Measurements from ENCODE around the gene CADM1. TPM values are rescaled to one million over a fixed set of nuclear protein-coding genes. Genes with fewer than 3 reads are reported as not detected.

Gene CADM1
- total and polyA plus RNA-seq, 4 experiments from 2014 or later: 2.8 to 5.6 (median 3.3) TPM

GRCh38 chr11:115446214-115446613 lies 58.0 kb downstream of the CADM1 start:
- Mint-ChIP-seq H3K4me1 (no peaks in the 10 kb centered on the region), H3K4me3 (no peak overlapping the region), H3K9me3 (peaks cover 0 to 45% (median 32%) of the 10 kb centered on the region in 8 donors), H3K36me3 (peaks cover 0 to 3% of the 10 kb centered on the region in 2 donors), H3K27ac (no peak overlapping the region), H3K27me3 (peaks cover 0 to 1% of the 10 kb centered on the region in 2 donors)
- Histone ChIP-seq H3K36me3 (ENCODE audit: insufficient read depth, low read length) (no peaks in the 10 kb centered on the region), H3K27me3 (ENCODE audit: insufficient read depth, low read length) (no peaks in the 10 kb centered on the region), H3K9me3 (ENCODE audit: control insufficient read depth in 1 of 2, low read length in 2 of 2) (peaks cover 0 to 12% of the 10 kb centered on the region in 2 donors), H3K4me3 (ENCODE audit: low read length in 2 of 2) (no peak overlapping the region), H3K27ac (ENCODE audit: low read depth, low read length) (no peak overlapping the region), H3K4me1 (ENCODE audit: insufficient read depth, low read length) (no peaks in the 10 kb centered on the region)
- ChIA-PET CTCF (ENCODE audit: partially characterized antibody) (no interaction called here), POLR2A (ENCODE audit: partially characterized antibody) (no interaction called here)
- no peak for DNase-seq
- intact Hi-C loops (cut with micrococcal nuclease): no loop called here

- no peak overlapping the region for H3K4me3 ChIP-seq (ENCODE audit: low read length in 2 of 2)
- no peaks in the 10 kb centered on the region for H3K4me1 Mint-ChIP-seq
- POLR2A ChIA-PET (ENCODE audit: partially characterized antibody): no interaction called here
- H3K27me3 ChIP-seq (ENCODE audit: insufficient read depth, low read length): no peaks in the 10 kb centered on the region
- no peaks in the 10 kb centered on the region for H3K36me3 ChIP-seq (ENCODE audit: insufficient read depth, low read length)
- DNase-seq: no peak
- CTCF ChIA-PET (ENCODE audit: partially characterized antibody): no interaction called here
- intact Hi-C loops (cut with micrococcal nuclease): no loop called here
- no peak overlapping the region for H3K4me3 Mint-ChIP-seq
- H3K9me3 Mint-ChIP-seq: peaks cover 0 to 45% (median 29%) of the 10 kb centered on the region in 8 donors
- H3K27me3 Mint-ChIP-seq: peaks cover 0 to 1% of the 10 kb centered on the region in 2 donors
- H3K4me1 ChIP-seq (ENCODE audit: insufficient read depth, low read length): no peaks in the 10 kb centered on the region
- H3K9me3 ChIP-seq (ENCODE audit: control insufficient read depth in 1 of 2, low read length in 2 of 2): peaks cover 0 to 12% of the 10 kb centered on the region in 2 donors
- H3K27ac ChIP-seq (ENCODE audit: low read depth, low read length): no peak overlapping the region
- peaks cover 0 to 3% of the 10 kb centered on the region in 2 donors for H3K36me3 Mint-ChIP-seq
- H3K27ac Mint-ChIP-seq: peak overlapping the region in 1 of 7 donors; percentile 38
Measured at GRCh38 chr11:115444542-115444941, 59.7 kb downstream of the CADM1 start.

GRCh38 chr11:115439969-115440540 lies 64.2 kb downstream of the CADM1 start:
- H3K27ac Mint-ChIP-seq: no peak overlapping the region
- no peaks in the 10 kb centered on the region for H3K4me1 Mint-ChIP-seq
- intact Hi-C loops (cut with micrococcal nuclease): no loop called here
- Histone ChIP-seq H3K4me1 (ENCODE audit: insufficient read depth, low read length) (no peaks in the 10 kb centered on the region), H3K4me3 (ENCODE audit: low read length in 2 of 2) (no peak overlapping the region), H3K27me3 (ENCODE audit: insufficient read depth, low read length) (no peaks in the 10 kb centered on the region), H3K36me3 (ENCODE audit: insufficient read depth, low read length) (no peaks in the 10 kb centered on the region), H3K9me3 (ENCODE audit: control insufficient read depth in 1 of 2, low read length in 2 of 2) (no peaks in the 10 kb centered on the region), H3K27ac (ENCODE audit: low read depth, low read length) (no peak overlapping the region)
- ChIA-PET CTCF (ENCODE audit: partially characterized antibody) (no interaction called here), POLR2A (ENCODE audit: partially characterized antibody) (no interaction called here)
- H3K36me3 Mint-ChIP-seq: no peaks in the 10 kb centered on the region
- no peak for DNase-seq
- H3K4me3 Mint-ChIP-seq: no peak overlapping the region
- peaks cover 0 to 8% (median 2%) of the 10 kb centered on the region in 8 donors for H3K9me3 Mint-ChIP-seq
- no peaks in the 10 kb centered on the region for H3K27me3 Mint-ChIP-seq

- Histone ChIP-seq H3K27me3 (ENCODE audit: insufficient read depth, low read length) (no peaks in the 10 kb centered on the region), H3K4me1 (ENCODE audit: insufficient read depth, low read length) (no peaks in the 10 kb centered on the region), H3K36me3 (ENCODE audit: insufficient read depth, low read length) (no peaks in the 10 kb centered on the region), H3K9me3 (ENCODE audit: control insufficient read depth in 1 of 2, low read length in 2 of 2) (no peaks in the 10 kb centered on the region), H3K4me3 (ENCODE audit: low read length in 2 of 2) (no peak overlapping the region), H3K27ac (ENCODE audit: low read depth, low read length) (no peak overlapping the region)
- CTCF ChIA-PET (ENCODE audit: partially characterized antibody): no interaction called here
- no peak for DNase-seq
- H3K36me3 Mint-ChIP-seq: no peaks in the 10 kb centered on the region
- no peaks in the 10 kb centered on the region for H3K27me3 Mint-ChIP-seq
- peaks cover 0 to 2% (median under 1%) of the 10 kb centered on the region in 8 donors for H3K9me3 Mint-ChIP-seq
- H3K4me1 Mint-ChIP-seq: no peaks in the 10 kb centered on the region
- POLR2A ChIA-PET (ENCODE audit: partially characterized antibody): no interaction called here
- intact Hi-C loops (cut with micrococcal nuclease): no loop called here
- H3K27ac Mint-ChIP-seq: no peak overlapping the region
- no peak overlapping the region for H3K4me3 Mint-ChIP-seq
Measured at GRCh38 chr11:115439385-115439784, 64.8 kb downstream of the CADM1 start.

GRCh38 chr11:115437902-115438575 lies 66.2 kb downstream of the CADM1 start:
- intact Hi-C loops (cut with micrococcal nuclease): no loop called here
- no peaks in the 10 kb centered on the region for H3K27me3 ChIP-seq (ENCODE audit: insufficient read depth, low read length)
- CTCF ChIA-PET (ENCODE audit: partially characterized antibody): no interaction called here

GRCh38 chr11:115430345-115430744 lies 73.9 kb downstream of the CADM1 start:
- Histone ChIP-seq H3K4me1 (ENCODE audit: insufficient read depth, low read length) (no peaks in the 10 kb centered on the region), H3K9me3 (ENCODE audit: control insufficient read depth in 1 of 2, low read length in 2 of 2) (no peaks in the 10 kb centered on the region), H3K4me3 (ENCODE audit: low read length in 2 of 2) (no peak overlapping the region), H3K27me3 (ENCODE audit: insufficient read depth, low read length) (no peaks in the 10 kb centered on the region), H3K36me3 (ENCODE audit: insufficient read depth, low read length) (no peaks in the 10 kb centered on the region), H3K27ac (ENCODE audit: low read depth, low read length) (no peak overlapping the region)
- ChIA-PET CTCF (ENCODE audit: partially characterized antibody) (no interaction called here), POLR2A (ENCODE audit: partially characterized antibody) (no interaction called here)
- peaks cover 0 to 5% (median 0%) of the 10 kb centered on the region in 8 donors for H3K9me3 Mint-ChIP-seq
- no peak overlapping the region for H3K27ac Mint-ChIP-seq
- peaks cover 0 to 3% of the 10 kb centered on the region in 2 donors for H3K27me3 Mint-ChIP-seq
- no peak for DNase-seq
- no peaks in the 10 kb centered on the region for H3K36me3 Mint-ChIP-seq
- no peak overlapping the region for H3K4me3 Mint-ChIP-seq
- H3K4me1 Mint-ChIP-seq: no peaks in the 10 kb centered on the region
- intact Hi-C loops (cut with micrococcal nuclease): no loop called here

More at GRCh38 chr11:115437902-115438575, 66.2 kb downstream of the CADM1 start:
- no peak overlapping the region for H3K4me3 ChIP-seq (ENCODE audit: low read length in 2 of 2)
- no peaks in the 10 kb centered on the region for H3K9me3 ChIP-seq (ENCODE audit: control insufficient read depth in 1 of 2, low read length in 2 of 2)
- no peaks in the 10 kb centered on the region for H3K36me3 ChIP-seq (ENCODE audit: insufficient read depth, low read length)
- no peaks in the 10 kb centered on the region for H3K4me1 ChIP-seq (ENCODE audit: insufficient read depth, low read length)
- H3K4me1 Mint-ChIP-seq: no peaks in the 10 kb centered on the region
- H3K27ac ChIP-seq (ENCODE audit: low read depth, low read length): no peak overlapping the region
- H3K4me3 Mint-ChIP-seq: no peak overlapping the region
- H3K27ac Mint-ChIP-seq: no peak overlapping the region
- no peaks in the 10 kb centered on the region for H3K36me3 Mint-ChIP-seq
- no peaks in the 10 kb centered on the region for H3K27me3 Mint-ChIP-seq
- H3K9me3 Mint-ChIP-seq: peaks cover 0 to 3% (median 0%) of the 10 kb centered on the region in 8 donors
- no peak for DNase-seq
- POLR2A ChIA-PET (ENCODE audit: partially characterized antibody): no interaction called here

- H3K4me3 ChIP-seq (ENCODE audit: low read length in 2 of 2): no peak overlapping the region
- peaks cover 0 to 3% of the 10 kb centered on the region in 2 donors for H3K27me3 Mint-ChIP-seq
- H3K4me3 Mint-ChIP-seq: no peak overlapping the region
- H3K9me3 ChIP-seq (ENCODE audit: control insufficient read depth in 1 of 2, low read length in 2 of 2): no peaks in the 10 kb centered on the region
- no peaks in the 10 kb centered on the region for H3K27me3 ChIP-seq (ENCODE audit: insufficient read depth, low read length)
- no peaks in the 10 kb centered on the region for H3K36me3 Mint-ChIP-seq
- CTCF ChIA-PET (ENCODE audit: partially characterized antibody): no interaction called here
- peaks cover 0 to 3% (median 0%) of the 10 kb centered on the region in 8 donors for H3K9me3 Mint-ChIP-seq
- no peaks in the 10 kb centered on the region for H3K36me3 ChIP-seq (ENCODE audit: insufficient read depth, low read length)
- no peaks in the 10 kb centered on the region for H3K4me1 ChIP-seq (ENCODE audit: insufficient read depth, low read length)
- H3K4me1 Mint-ChIP-seq: no peaks in the 10 kb centered on the region
- H3K27ac ChIP-seq (ENCODE audit: low read depth, low read length): no peak overlapping the region
- no peak overlapping the region for H3K27ac Mint-ChIP-seq
- POLR2A ChIA-PET (ENCODE audit: partially characterized antibody): no interaction called here
- no peak for DNase-seq
- intact Hi-C loops (cut with micrococcal nuclease): no loop called here
Measured at GRCh38 chr11:115428306-115428705, 75.9 kb downstream of the CADM1 start.

Measured in CD4-positive, alpha-beta memory T cell (primary cell).